ENCODE results near the gene CILP2. TPM values are rescaled to one million over a fixed set of nuclear protein-coding genes. Genes with fewer than 3 reads are reported as not detected.

CILP2 gene
- polyA plus RNA-seq, result 0.09 TPM
- long read RNA-seq, donor 1, result 0 reads
- long read RNA-seq, donor 2, result 0 reads
- long read RNA-seq, donor 3, result 0 reads
- long read RNA-seq, donor 4, result 0 reads
- long read RNA-seq, donor 5, result 0 reads
- long read RNA-seq, donor 6, result 0 reads
- long read RNA-seq, donor 7, result 0 reads
- long read RNA-seq, donor 8, result 0 reads
- long read RNA-seq, donor 9, result 0 reads
- long read RNA-seq, donor 10, full-length matches to known transcripts, result 1 of 1 reads
- long read RNA-seq, donor 10, partial matches to known transcripts, result 0 of 1 reads
- long read RNA-seq, donor 10, other reads (novel, unspliced or antisense), result 0 of 1 reads
- long read RNA-seq, donor 11, result 0 reads

GRCh38 chr19:19538061-19538784, at the start of gene CILP2:
TSS of gene CILP2 (plus strand) at chr19:19538265. CDS start at chr19:19538350, 85 bp downstream.
- Histone ChIP-seq H3K36me3 (ENCODE audit: control insufficient read depth, insufficient read depth, low read length) (no peaks in the 10 kb centered on the region), H3K4me3 (ENCODE audit: low read length) (no peak within 1 kb of the TSS), H3K27ac (ENCODE audit: low read length) (no peak within 1 kb of the TSS), H3K27me3 (ENCODE audit: control insufficient read depth, insufficient read depth, low read length) (peaks cover 58% of the 10 kb centered on the region), H3K9me3 (ENCODE audit: control insufficient read depth, low read depth, low read length) (peaks cover 18% of the 10 kb centered on the region), H3K4me1 (ENCODE audit: control insufficient read depth, insufficient read depth, low read length) (peaks cover 13% of the 10 kb centered on the region)
- DNase-seq, result peak in 1 of 2 donors; percentile 31
- no CpG with 5 or more reads among the region's 56 CpGs for WGBS (ENCODE audit: insufficient coverage, low lambda C conversion rate)

GRCh38 chr19:19488875-19489690, 49.0 kb upstream of the CILP2 start:
- peaks cover 40% of the 10 kb centered on the region for H3K4me1 ChIP-seq (ENCODE audit: control insufficient read depth, insufficient read depth, low read length)

GRCh38 chr19:19489804-19490204, 48.3 kb upstream of the CILP2 start:
- H3K36me3 ChIP-seq (ENCODE audit: control insufficient read depth, insufficient read depth, low read length), result peaks cover 48% of the 10 kb centered on the region
- H3K4me3 ChIP-seq (ENCODE audit: low read length), result no peak overlapping the region
- no CpG with 5 or more reads among the region's 9 CpGs for WGBS (ENCODE audit: insufficient coverage, low lambda C conversion rate)
- no peaks in the 10 kb centered on the region for H3K27me3 ChIP-seq (ENCODE audit: control insufficient read depth, insufficient read depth, low read length)
- peak overlapping the region; percentile 70 for H3K27ac ChIP-seq (ENCODE audit: low read length)
- peaks cover 40% of the 10 kb centered on the region for H3K4me1 ChIP-seq (ENCODE audit: control insufficient read depth, insufficient read depth, low read length)
- DNase-seq, result no peak
- H3K9me3 ChIP-seq (ENCODE audit: control insufficient read depth, low read depth, low read length), result no peaks in the 10 kb centered on the region

More at GRCh38 chr19:19488875-19489690, 49.0 kb upstream of the CILP2 start:
- Histone ChIP-seq H3K4me3 (ENCODE audit: low read length) (no peak overlapping the region), H3K27me3 (ENCODE audit: control insufficient read depth, insufficient read depth, low read length) (no peaks in the 10 kb centered on the region), H3K9me3 (ENCODE audit: control insufficient read depth, low read depth, low read length) (no peaks in the 10 kb centered on the region), H3K27ac (ENCODE audit: low read length) (peak overlapping the region; percentile 70), H3K36me3 (ENCODE audit: control insufficient read depth, insufficient read depth, low read length) (peaks cover 42% of the 10 kb centered on the region)
- DNase-seq, result peak; percentile 92 to 95
- WGBS (ENCODE audit: insufficient coverage, low lambda C conversion rate), result no CpG with 5 or more reads among the region's 14 CpGs

GRCh38 chr19:19490214-19490968, 47.7 kb upstream of the CILP2 start:
- no peaks in the 10 kb centered on the region for H3K9me3 ChIP-seq (ENCODE audit: control insufficient read depth, low read depth, low read length)
- peaks cover 46% of the 10 kb centered on the region for H3K36me3 ChIP-seq (ENCODE audit: control insufficient read depth, insufficient read depth, low read length)
- DNase-seq, result peak; percentile 64 to 70
- peaks cover 40% of the 10 kb centered on the region for H3K4me1 ChIP-seq (ENCODE audit: control insufficient read depth, insufficient read depth, low read length)
- H3K4me3 ChIP-seq (ENCODE audit: low read length), result no peak overlapping the region
- WGBS (ENCODE audit: insufficient coverage, low lambda C conversion rate), result no CpG with 5 or more reads among the region's 20 CpGs
- no peaks in the 10 kb centered on the region for H3K27me3 ChIP-seq (ENCODE audit: control insufficient read depth, insufficient read depth, low read length)
- peak overlapping the region; percentile 70 for H3K27ac ChIP-seq (ENCODE audit: low read length)

GRCh38 chr19:19491321-19492025, 46.6 kb upstream of the CILP2 start:
- Histone ChIP-seq H3K36me3 (ENCODE audit: control insufficient read depth, insufficient read depth, low read length) (peaks cover 48% of the 10 kb centered on the region), H3K27me3 (ENCODE audit: control insufficient read depth, insufficient read depth, low read length) (no peaks in the 10 kb centered on the region), H3K27ac (ENCODE audit: low read length) (no peak overlapping the region), H3K4me1 (ENCODE audit: control insufficient read depth, insufficient read depth, low read length) (peaks cover 38% of the 10 kb centered on the region), H3K4me3 (ENCODE audit: low read length) (no peak overlapping the region), H3K9me3 (ENCODE audit: control insufficient read depth, low read depth, low read length) (no peaks in the 10 kb centered on the region)
- DNase-seq, result no peak
- WGBS (ENCODE audit: insufficient coverage, low lambda C conversion rate), result 80% methylated on average over 2 of the region's 15 CpGs

- H3K9me3 ChIP-seq (ENCODE audit: control insufficient read depth, low read depth, low read length), result no peaks in the 10 kb centered on the region
- H3K36me3 ChIP-seq (ENCODE audit: control insufficient read depth, insufficient read depth, low read length), result peaks cover 50% of the 10 kb centered on the region
- H3K4me3 ChIP-seq (ENCODE audit: low read length), result no peak overlapping the region
- no peak for DNase-seq
- 100% methylated on average over 1 of the region's 21 CpGs for WGBS (ENCODE audit: insufficient coverage, low lambda C conversion rate)
- peaks cover 32% of the 10 kb centered on the region for H3K4me1 ChIP-seq (ENCODE audit: control insufficient read depth, insufficient read depth, low read length)
- no peak overlapping the region for H3K27ac ChIP-seq (ENCODE audit: low read length)
- no peaks in the 10 kb centered on the region for H3K27me3 ChIP-seq (ENCODE audit: control insufficient read depth, insufficient read depth, low read length)
Measured at GRCh38 chr19:19492026-19492610, 45.9 kb upstream of the CILP2 start.

- no peak for DNase-seq
- H3K9me3 ChIP-seq (ENCODE audit: control insufficient read depth, low read depth, low read length), result no peaks in the 10 kb centered on the region
- no peak overlapping the region for H3K27ac ChIP-seq (ENCODE audit: low read length)
- H3K4me1 ChIP-seq (ENCODE audit: control insufficient read depth, insufficient read depth, low read length), result peaks cover 13% of the 10 kb centered on the region
- peaks cover 68% of the 10 kb centered on the region for H3K36me3 ChIP-seq (ENCODE audit: control insufficient read depth, insufficient read depth, low read length)
- WGBS (ENCODE audit: insufficient coverage, low lambda C conversion rate), result no CpG with 5 or more reads among the region's 15 CpGs
- H3K27me3 ChIP-seq (ENCODE audit: control insufficient read depth, insufficient read depth, low read length), result no peaks in the 10 kb centered on the region
- no peak overlapping the region for H3K4me3 ChIP-seq (ENCODE audit: low read length)
Measured at GRCh38 chr19:19493841-19494546, 44.1 kb upstream of the CILP2 start.

GRCh38 chr19:19495614-19496603, 42.2 kb upstream of the CILP2 start:
- Histone ChIP-seq H3K9me3 (ENCODE audit: control insufficient read depth, low read depth, low read length) (no peaks in the 10 kb centered on the region), H3K4me1 (ENCODE audit: control insufficient read depth, insufficient read depth, low read length) (no peaks in the 10 kb centered on the region), H3K36me3 (ENCODE audit: control insufficient read depth, insufficient read depth, low read length) (peaks cover 83% of the 10 kb centered on the region), H3K4me3 (ENCODE audit: low read length) (no peak overlapping the region), H3K27ac (ENCODE audit: low read length) (no peak overlapping the region), H3K27me3 (ENCODE audit: control insufficient read depth, insufficient read depth, low read length) (no peaks in the 10 kb centered on the region)
- no peak for DNase-seq
- no CpG with 5 or more reads among the region's 30 CpGs for WGBS (ENCODE audit: insufficient coverage, low lambda C conversion rate)
